Activated T-helper 1 cell treated with anti-CD3 and anti-CD28 coated beads, Interleukin-12 subunit alpha, Interleukin-12 subunit beta, Interleukin-2, Interleukin-4 antibody, amounts not matched to agents 30 ng/mL and 10 ng/mL and 1 ng/mL, durations not matched to agents 14 hours and 24 hours and 36 hours (primary cell): ENCODE data around the gene RFTN1. TPM values are rescaled to one million over a fixed set of nuclear protein-coding genes. Genes with fewer than 3 reads are reported as not detected.

ENCODE experiments used
- DNase-seq: peaks from one replicate; pipeline ENCODE4 v3.0.0; 2021; ENCODE audit warnings: low spot score
- H3K27ac Mint-ChIP-seq: one replicate; pipeline ENCODE4 v1.8.0; 2021; ENCODE audit warnings: mild to moderate bottlenecking, mixed read lengths
- H3K27me3 Mint-ChIP-seq: one replicate; pipeline ENCODE4 v1.8.0; 2022; ENCODE audit warnings: mild to moderate bottlenecking, moderate library complexity, mixed read lengths; ENCODE audit not compliant: insufficient read depth
- H3K36me3 Mint-ChIP-seq: one replicate; pipeline ENCODE4 v1.8.0; 2021; ENCODE audit warnings: low read depth, mixed read lengths
- H3K4me1 Mint-ChIP-seq: one replicate; pipeline ENCODE4 v1.8.0; 2021; ENCODE audit warnings: low read depth, mixed read lengths
- H3K4me3 Mint-ChIP-seq: one replicate; pipeline ENCODE4 v1.8.0; 2021; ENCODE audit warnings: mild to moderate bottlenecking, moderate library complexity, mixed read lengths
- H3K9me3 Mint-ChIP-seq: one replicate; pipeline ENCODE4 v1.8.0; 2021; ENCODE audit warnings: mixed read lengths
- intact Hi-C: fragments of 100-400 bp; cut with micrococcal nuclease; formaldehyde crosslinking; loops from one replicate; pipeline ENCODE4 v1.15.1; 2024
- total RNA-seq: library from RNA; stranded (reverse); gene quantifications from 2 replicates; pipeline ENCODE4 v1.2.3, GENCODE V29; 2022

RFTN1 gene
- total RNA-seq, 1 donor from 2014 or later = 97.8 TPM

GRCh38 chr3:16509721-16510619 is 3.5 kb downstream of the RFTN1 start:
- Mint-ChIP-seq H3K9me3 (no peaks in the 10 kb centered on the region), H3K27me3 (no peaks in the 10 kb centered on the region), H3K36me3 (peaks cover 26% of the 10 kb centered on the region), H3K4me1 (peaks cover 81% of the 10 kb centered on the region), H3K27ac (peak overlapping the region; percentile 89), H3K4me3 (peak overlapping the region; percentile 97)
- intact Hi-C loops = loop anchor here (2.0 to 10.0 kb wide), 6 partner anchors 27 to 1915 kb away; partner anchors contain the start of genes BTD, CAPN7, HACL1 and SATB1
- no peak for DNase-seq

GRCh38 chr3:16508591-16508995 is 4.9 kb downstream of the RFTN1 start:
- peak overlapping the region; percentile 56 for H3K27ac Mint-ChIP-seq
- H3K4me3 Mint-ChIP-seq = peak overlapping the region; percentile 28
- no peak for DNase-seq
- H3K4me1 Mint-ChIP-seq = peaks cover 83% of the 10 kb centered on the region
- H3K9me3 Mint-ChIP-seq = no peaks in the 10 kb centered on the region
- no peaks in the 10 kb centered on the region for H3K27me3 Mint-ChIP-seq
- intact Hi-C loops = loop anchor here (2.0 kb wide), 1 partner anchor 40 kb away; no protein-coding TSS in a partner anchor
- peaks cover 34% of the 10 kb centered on the region for H3K36me3 Mint-ChIP-seq

- Mint-ChIP-seq H3K4me1 (peaks cover 87% of the 10 kb centered on the region), H3K27ac (peak overlapping the region; percentile 56), H3K27me3 (no peaks in the 10 kb centered on the region), H3K4me3 (peak overlapping the region; percentile 28), H3K9me3 (no peaks in the 10 kb centered on the region), H3K36me3 (peaks cover 38% of the 10 kb centered on the region)
- no peak for DNase-seq
- intact Hi-C loops = loop anchor here (2.0 kb wide), 1 partner anchor 39 kb away; no protein-coding TSS in a partner anchor
Observed at GRCh38 chr3:16508243-16508578, 5.3 kb downstream of the RFTN1 start.

- Mint-ChIP-seq H3K36me3 (peaks cover 40% of the 10 kb centered on the region), H3K4me1 (peaks cover 92% of the 10 kb centered on the region), H3K27me3 (no peaks in the 10 kb centered on the region), H3K27ac (no peak overlapping the region), H3K4me3 (no peak overlapping the region), H3K9me3 (no peaks in the 10 kb centered on the region)
- intact Hi-C loops = loop anchor here (2.0 kb wide), 1 partner anchor 39 kb away; no protein-coding TSS in a partner anchor
- no peak for DNase-seq
Observed at GRCh38 chr3:16507578-16508242, 5.8 kb downstream of the RFTN1 start.

- H3K4me1 Mint-ChIP-seq = peaks cover 94% of the 10 kb centered on the region
- no peak overlapping the region for H3K4me3 Mint-ChIP-seq
- no peaks in the 10 kb centered on the region for H3K27me3 Mint-ChIP-seq
- intact Hi-C loops = no loop called here
- peaks cover 43% of the 10 kb centered on the region for H3K36me3 Mint-ChIP-seq
- no peaks in the 10 kb centered on the region for H3K9me3 Mint-ChIP-seq
- H3K27ac Mint-ChIP-seq = no peak overlapping the region
- DNase-seq = no peak
Observed at GRCh38 chr3:16506884-16507577, 6.5 kb downstream of the RFTN1 start.

GRCh38 chr3:16506451-16506850 is 7.0 kb downstream of the RFTN1 start:
- Mint-ChIP-seq H3K27ac (no peak overlapping the region), H3K27me3 (no peaks in the 10 kb centered on the region), H3K9me3 (no peaks in the 10 kb centered on the region), H3K4me1 (peaks cover 88% of the 10 kb centered on the region), H3K4me3 (no peak overlapping the region), H3K36me3 (peaks cover 45% of the 10 kb centered on the region)
- no peak for DNase-seq
- intact Hi-C loops = no loop called here

- Mint-ChIP-seq H3K27me3 (no peaks in the 10 kb centered on the region), H3K4me3 (no peak overlapping the region), H3K36me3 (peaks cover 53% of the 10 kb centered on the region), H3K4me1 (peaks cover 82% of the 10 kb centered on the region), H3K27ac (no peak overlapping the region), H3K9me3 (no peaks in the 10 kb centered on the region)
- intact Hi-C loops = no loop called here
- no peak for DNase-seq
Observed at GRCh38 chr3:16504692-16505091, 8.8 kb downstream of the RFTN1 start.

- H3K36me3 Mint-ChIP-seq = peaks cover 53% of the 10 kb centered on the region
- no peaks in the 10 kb centered on the region for H3K27me3 Mint-ChIP-seq
- no peak overlapping the region for H3K27ac Mint-ChIP-seq
- no peak overlapping the region for H3K4me3 Mint-ChIP-seq
- H3K9me3 Mint-ChIP-seq = no peaks in the 10 kb centered on the region
- no peak for DNase-seq
- H3K4me1 Mint-ChIP-seq = peaks cover 80% of the 10 kb centered on the region
- intact Hi-C loops = no loop called here
Observed at GRCh38 chr3:16504242-16504641, 9.3 kb downstream of the RFTN1 start.

GRCh38 chr3:16503191-16503776 is 10.2 kb downstream of the RFTN1 start:
- DNase-seq = no peak
- peaks cover 59% of the 10 kb centered on the region for H3K36me3 Mint-ChIP-seq
- intact Hi-C loops = no loop called here
- H3K4me1 Mint-ChIP-seq = peaks cover 82% of the 10 kb centered on the region
- no peak overlapping the region for H3K4me3 Mint-ChIP-seq
- peak overlapping the region; percentile 11 for H3K27ac Mint-ChIP-seq
- H3K9me3 Mint-ChIP-seq = no peaks in the 10 kb centered on the region
- no peaks in the 10 kb centered on the region for H3K27me3 Mint-ChIP-seq

GRCh38 chr3:16502347-16502908 is 11.1 kb downstream of the RFTN1 start:
- no peak for DNase-seq
- intact Hi-C loops = no loop called here
- Mint-ChIP-seq H3K27me3 (no peaks in the 10 kb centered on the region), H3K36me3 (peaks cover 55% of the 10 kb centered on the region), H3K4me3 (no peak overlapping the region), H3K4me1 (peaks cover 80% of the 10 kb centered on the region), H3K27ac (no peak overlapping the region), H3K9me3 (no peaks in the 10 kb centered on the region)

GRCh38 chr3:16501376-16501775 is 12.1 kb downstream of the RFTN1 start:
- Mint-ChIP-seq H3K4me1 (peaks cover 80% of the 10 kb centered on the region), H3K9me3 (peaks cover 1% of the 10 kb centered on the region), H3K27ac (no peak overlapping the region), H3K27me3 (no peaks in the 10 kb centered on the region), H3K4me3 (no peak overlapping the region), H3K36me3 (peaks cover 61% of the 10 kb centered on the region)
- intact Hi-C loops = no loop called here
- DNase-seq = no peak

- Mint-ChIP-seq H3K9me3 (peaks cover 5% of the 10 kb centered on the region), H3K36me3 (peaks cover 58% of the 10 kb centered on the region), H3K4me3 (no peak overlapping the region), H3K27me3 (no peaks in the 10 kb centered on the region), H3K4me1 (peaks cover 80% of the 10 kb centered on the region), H3K27ac (no peak overlapping the region)
- no peak for DNase-seq
- intact Hi-C loops = no loop called here
Observed at GRCh38 chr3:16500911-16501310, 12.6 kb downstream of the RFTN1 start.
